OCI-M2 (cell line): Measurements from ENCODE around the gene TCTN3.
"Not testable (repeated sequence)": the region's sequence is repeated elsewhere in the genome, so short reads cannot be mapped to it uniquely, and the experiment has no call there.

Experiments
- DNase-seq: peaks from one replicate; lab custom pipeline; 2025; ENCODE audit not compliant: unreplicated experiment; lab: John Stamatoyannopoulos, UW

Gene TCTN3

DNA sequence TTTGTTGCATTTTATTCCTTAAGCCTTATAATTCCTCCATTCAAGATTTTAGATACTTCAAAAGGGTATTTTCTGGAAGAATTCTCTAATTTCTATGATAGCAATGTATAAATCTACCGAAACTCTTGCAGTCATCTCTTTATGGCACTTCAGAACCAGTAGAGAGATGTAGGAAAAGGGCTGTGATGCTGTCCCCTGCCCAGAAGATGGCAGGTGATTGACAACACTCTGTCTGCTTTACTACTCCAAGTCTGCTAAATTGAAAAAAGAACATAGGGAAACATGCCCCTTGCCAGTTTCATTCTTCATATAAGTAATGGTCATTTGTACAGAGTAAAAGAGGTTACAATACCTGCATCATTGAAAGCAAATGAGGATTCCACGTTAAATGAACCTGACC is 5.1 kb downstream of the TCTN3 start:
- DNase-seq = no peak

DNA sequence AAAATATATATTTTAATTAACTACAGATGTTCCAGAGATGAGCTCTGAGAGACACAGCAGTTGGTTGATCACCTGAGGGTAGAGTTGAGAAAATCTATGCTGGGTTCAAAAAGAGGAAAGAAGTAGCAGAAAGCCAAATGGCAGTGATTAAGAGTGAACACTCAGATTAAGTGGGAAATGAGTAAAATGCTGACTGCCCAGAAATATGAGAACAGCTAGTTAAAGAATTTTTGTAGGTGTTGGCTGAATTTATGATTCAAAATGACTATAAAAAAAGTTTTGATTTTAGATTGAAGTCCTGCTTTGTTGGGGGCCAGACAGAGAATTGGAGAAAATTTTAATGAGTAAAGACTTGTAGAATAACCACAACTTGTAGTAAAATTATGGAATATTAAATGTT is 9.8 kb downstream of the TCTN3 start:
- no peak for DNase-seq

DNA sequence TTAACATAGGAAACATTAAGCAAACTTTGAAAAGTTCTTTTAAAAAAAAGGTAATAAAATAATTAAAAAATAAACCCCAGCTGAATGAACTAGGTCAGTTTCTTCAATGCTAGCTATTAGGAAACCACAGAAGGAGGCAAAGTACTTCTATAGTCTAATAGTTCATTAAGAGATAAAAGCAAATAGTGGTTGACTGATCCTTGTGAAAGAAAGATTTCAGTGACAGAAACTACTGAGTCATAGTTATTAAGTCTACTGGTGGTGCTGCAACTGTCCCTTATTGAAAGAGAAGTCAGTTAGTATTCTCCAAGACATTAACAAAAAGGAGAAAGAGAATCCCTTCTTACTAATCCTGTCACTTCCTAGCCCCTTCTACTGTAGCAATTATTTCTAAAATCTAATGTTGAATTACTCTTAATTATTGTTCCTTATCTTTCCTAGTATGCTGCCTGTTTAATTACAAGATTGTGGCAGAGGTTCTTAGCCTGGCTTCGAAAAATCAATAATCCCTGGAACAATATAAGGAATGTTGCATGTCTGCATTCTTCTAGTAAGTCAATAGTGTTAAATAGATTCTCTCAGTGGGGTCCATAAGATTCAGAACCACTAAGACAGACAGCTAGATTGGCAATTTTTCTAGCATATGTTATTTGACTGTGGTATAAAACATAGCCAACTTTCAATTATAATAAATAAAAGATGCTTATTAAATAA is 18.2 kb downstream of the TCTN3 start:
- DNase-seq = no peak

DNA sequence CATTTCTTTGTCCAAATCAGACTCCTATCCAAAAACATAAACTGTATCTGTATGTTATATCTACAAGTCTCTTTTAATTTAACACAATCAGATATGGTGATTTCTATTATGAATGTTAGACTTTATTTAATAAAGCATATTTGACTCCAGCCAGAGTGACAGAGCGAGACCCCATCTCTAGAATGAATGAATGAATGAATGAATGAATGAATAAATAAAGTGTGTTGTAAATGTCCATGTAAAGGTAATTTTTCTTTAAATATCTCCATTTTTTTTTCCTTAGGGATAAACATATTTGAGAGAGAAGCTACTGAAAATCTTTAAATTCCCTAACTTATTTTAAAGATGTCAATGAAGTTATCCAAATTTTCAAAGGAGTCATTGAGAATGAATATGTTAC is 19.1 kb downstream of the TCTN3 start:
- DNase-seq = no peak

DNA sequence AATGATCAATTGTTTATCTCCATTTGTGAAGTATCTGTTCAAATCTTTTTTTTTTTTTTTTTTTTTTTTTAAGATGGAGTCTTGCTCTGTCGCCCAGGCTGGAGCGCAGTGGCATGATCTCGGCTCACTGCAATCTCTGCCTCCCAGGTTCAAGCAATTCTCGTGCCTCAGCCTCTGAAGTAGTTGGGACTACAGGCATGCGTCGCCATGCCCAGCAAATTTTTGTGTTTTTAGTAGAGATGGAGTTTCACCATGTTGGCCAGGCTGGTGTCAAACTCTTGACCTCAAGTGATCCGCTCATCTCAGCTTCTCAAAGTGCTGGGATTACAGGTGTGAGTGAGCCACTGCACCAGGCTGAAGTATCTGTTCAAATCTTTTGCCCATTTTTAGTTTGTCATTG is 21.1 kb downstream of the TCTN3 start:
- DNase-seq = not testable (repeated sequence)

DNA sequence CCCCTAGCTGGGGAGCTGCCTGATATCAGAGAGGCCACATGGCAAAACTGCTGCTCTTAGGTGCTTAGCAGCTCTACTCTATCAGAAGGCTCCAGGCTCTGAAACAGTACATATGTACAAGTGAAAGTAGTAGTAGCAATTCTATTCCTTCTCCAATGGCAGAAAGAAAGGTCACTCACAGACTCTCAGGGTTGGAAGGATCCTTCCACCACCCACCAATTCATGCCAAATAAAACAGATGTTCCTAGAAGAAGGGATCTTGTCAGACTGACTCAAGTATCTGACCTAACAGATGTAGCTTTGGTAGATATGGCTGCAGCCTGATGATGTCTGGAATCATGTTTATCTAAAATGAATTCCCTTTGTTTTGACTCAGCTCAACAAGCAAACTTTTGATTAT is 29.2 kb downstream of the TCTN3 start:
- DNase-seq = peak; percentile 59

DNA sequence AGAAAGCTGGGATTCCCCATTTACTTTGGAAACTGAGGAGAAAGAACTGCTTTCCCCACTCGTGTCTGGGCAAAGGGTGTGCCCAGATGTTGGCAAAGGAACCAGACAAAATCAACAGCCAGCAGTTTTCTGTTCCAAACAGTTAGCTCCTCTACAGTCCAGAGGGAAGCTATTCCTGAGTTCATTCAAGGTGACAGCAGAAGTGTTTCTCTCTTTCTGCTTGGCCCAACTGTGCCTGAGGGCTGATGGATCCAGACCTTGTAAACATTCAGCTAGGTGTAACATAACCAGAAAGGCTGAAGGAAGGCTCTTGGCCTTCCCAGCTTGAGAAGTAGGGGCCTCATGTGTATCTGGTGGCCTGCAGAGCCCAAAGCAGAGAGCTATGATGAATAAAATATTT is 30.2 kb downstream of the TCTN3 start:
- DNase-seq = no peak

DNA sequence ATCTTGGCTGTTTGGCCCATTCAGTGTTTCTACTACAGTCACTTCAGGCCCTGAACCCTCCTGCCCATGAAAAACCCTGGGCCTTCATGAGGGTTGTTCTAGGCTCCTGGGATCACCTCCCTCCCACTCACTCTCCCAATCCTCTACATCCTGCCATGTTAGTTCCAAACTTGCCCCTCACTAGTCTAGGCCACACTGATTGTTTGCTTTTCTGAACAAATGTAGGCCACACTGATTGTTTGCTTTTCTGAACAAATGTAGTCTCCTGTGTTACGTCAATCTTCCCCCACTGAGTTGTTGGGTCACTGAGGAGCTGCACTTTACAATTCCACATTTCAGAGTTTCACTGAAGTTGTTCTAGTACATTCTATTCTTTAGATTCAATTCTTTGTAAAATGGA is 31.9 kb downstream of the TCTN3 start:
- DNase-seq = no peak

DNA sequence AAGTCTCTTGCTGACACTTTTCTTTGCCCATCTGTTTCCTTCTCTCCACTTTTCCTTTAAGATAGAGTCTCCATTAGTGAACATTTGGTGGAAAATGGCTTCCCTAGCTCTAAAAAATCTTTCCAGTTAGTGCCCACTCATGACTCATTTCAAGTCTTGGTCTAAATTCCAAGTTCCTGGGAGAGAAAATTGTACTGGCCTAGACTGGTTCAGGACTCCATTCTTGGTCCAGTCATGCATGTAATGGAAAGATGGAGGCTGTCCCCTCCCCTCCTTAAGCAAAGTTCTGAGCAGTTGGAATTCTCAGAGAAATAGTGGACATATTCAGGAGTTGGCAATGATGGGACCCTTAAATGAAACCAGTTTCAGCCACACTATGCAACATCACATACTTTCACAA is 33.4 kb downstream of the TCTN3 start:
- no peak for DNase-seq

DNA sequence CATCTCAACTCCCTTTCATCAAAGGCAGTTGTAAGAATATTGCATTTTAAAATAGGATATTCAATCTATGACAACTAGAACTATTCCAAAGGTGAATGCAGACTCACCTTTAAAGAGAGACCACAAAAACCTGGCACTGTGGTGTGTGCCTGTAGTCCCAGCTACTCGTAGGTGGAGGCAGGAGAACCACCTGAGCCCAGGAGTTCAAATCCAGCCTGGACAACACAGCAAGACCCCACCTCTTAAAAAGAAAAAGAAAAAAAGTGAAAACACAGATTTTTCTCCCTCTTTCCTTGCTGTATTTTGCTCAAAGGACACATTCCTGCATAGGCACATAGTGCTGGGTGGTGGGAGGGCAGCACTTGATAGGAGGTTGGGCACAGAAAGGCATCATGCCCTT is 36.5 kb downstream of the TCTN3 start:
- no peak for DNase-seq

DNA sequence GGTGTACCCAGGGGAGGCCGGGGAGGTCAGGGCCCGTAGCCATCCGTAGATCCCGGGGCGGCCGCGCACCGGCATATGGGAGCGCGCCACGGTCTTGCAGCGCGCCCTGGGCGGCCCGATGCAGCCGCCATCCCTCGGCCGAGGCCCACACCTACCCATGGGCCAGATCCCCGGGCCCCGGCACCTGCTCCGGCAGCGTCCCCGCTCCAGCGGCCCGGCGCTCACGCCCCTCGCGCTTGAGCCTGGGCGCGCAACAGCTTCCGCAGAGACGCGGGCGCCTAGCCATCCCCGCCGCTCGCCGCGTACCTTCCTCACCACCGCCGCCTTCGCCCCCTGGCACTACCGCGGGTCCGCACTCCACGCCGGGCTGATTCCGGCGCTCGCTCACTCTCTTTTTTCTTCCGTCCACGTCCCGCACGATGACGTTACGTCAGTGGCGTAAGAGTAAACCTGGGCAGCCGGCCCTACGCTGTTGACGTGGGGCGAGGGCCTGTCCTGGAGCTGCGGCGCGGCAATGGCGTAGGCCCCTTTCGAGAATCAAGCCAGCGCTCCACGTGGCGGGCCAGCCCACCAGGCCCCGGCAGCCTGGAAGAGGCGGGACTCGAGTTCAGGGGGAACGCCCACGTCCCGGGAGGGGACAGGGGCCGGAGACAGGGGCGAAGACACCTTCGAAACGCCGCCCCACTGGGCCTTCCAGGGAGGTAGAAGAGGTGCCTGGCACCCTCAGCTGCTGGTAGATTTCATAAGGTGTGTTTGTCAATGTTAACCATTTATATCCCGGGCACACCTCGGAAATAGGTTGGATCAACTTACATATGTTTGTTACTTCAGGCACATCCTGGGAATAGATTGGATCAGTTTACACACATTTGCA is 37.2 kb downstream of the TCTN3 start, which contains the start of gene ALDH18A1:
Gene ALDH18A1 (minus strand): TSS at position 421 of the 874 bp plus-strand sequence. CDS start 3,334 bp downstream, outside the sequence.
- peak; percentile 59 for DNase-seq

DNA sequence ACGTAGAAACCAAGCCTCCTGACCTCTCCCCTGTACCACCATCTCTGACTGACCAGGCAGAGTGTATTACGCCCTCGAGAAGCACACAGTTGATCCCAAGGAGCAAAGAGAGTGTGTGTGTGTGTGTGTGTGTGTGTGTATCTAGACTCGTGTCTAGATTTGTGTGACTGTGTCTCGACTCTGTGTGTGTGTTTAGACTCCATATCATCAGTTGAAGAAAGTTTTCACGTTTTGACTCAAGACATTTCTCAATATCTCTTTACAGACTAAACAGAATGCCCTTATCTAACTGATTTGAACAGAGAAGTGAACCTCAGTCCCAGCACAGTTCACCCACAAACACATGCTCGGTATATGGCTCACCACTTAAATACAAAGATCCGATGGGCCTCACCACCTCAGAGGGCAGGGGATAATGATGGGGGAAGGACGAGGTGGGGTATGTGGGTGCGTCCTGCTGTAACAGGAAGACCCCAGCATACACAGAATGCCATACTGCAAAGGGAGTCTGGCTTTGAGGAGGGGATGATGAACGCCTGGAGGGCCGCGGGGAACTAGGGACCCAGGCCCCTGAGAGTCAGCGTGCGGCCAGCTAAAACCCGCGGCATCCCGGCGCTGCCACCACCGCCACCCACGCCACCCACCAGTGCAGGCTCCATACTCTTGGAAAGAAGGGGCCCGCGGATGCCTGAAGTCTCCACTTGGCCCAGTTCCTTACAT is 38.0 kb downstream of the TCTN3 start:
- DNase-seq = no peak

DNA sequence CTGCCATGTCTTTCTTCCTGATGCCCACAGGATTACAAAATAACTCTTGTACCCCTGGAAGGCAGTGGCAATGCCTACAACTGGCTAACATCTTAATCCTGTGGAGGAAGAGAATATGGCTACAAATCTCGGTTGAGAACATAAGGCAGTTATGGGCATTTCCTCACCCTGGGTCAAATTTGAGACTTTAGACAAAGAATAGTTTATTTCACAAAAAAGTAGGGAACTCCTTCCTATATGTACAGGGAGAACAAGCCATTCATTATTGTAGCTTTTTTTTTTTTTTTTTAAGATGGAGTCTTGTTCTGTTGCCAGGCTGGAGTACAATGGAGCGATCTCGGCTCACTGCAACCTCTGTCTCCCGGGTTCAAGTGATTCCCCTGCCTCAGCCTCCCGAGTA is 39.8 kb downstream of the TCTN3 start:
- DNase-seq = no peak

DNA sequence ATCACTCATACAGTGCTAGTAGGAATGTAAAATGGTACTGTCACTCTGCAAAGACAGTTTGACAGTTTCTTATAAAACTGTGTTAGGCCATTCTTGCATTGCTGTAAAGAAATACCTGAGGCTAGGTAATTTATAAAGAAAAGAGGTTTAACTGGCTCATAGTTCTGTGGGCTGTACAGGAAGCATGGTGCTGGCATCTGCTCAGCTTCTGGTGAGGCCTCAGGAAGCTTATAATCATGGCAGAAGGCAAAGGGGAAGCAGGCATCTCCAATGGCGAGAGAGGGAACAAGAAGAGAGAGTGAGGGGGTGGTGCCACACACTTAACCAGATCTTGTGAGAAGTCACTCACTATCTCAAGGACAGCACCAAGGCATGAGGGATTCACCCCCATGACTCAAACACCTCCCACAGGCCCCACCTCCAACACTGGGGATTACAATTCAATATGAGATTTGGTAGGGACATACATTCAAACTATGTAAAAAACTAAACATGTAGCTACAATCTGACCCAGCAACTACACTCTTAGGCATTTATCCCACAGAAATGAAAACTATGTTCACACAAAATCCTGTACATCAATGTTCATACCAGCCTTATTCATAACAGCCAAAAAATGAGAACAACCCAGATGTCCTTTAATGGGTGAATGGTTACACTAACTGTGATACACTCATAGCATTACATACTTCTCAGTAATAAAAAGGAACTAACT is 42.2 kb downstream of the TCTN3 start:
- no peak for DNase-seq

DNA sequence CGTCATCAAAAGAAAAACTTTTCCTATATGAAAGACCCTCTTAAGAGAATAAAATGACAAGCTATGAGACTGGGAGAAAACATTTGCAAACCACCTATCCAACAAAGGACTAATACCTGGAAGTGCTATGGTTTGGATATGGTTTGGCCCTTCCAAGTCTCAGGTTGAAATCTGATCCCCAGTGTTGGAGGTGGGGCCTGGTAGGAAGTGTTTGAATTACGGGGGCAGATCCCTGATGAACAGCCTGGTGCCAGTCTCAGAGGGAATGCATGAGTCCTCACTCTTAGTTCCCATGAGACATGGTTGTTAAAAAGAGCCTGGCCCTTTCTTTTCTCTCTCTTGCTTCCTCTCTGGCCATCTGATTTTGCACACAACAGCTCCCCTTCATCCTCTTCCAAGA is 43.5 kb downstream of the TCTN3 start:
- DNase-seq = no peak

DNA sequence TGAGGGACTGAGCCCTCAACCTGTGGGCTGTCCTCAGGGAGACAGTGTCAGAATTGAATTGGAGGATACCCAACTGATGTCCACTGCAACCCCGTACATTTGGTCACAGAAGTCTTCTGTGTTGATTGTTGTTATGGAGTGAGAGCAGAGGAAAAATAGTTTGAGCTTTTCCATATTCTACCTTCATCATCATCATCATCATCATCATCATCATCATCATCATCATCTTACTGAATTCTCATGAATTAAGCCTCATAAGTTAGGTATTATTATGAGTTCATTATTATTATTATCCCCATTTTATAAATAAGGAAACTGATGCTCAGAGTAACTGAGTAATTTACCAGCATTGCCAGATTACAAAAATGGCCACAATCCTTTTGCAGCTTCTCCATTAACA is 45.6 kb downstream of the TCTN3 start:
- no peak for DNase-seq

DNA sequence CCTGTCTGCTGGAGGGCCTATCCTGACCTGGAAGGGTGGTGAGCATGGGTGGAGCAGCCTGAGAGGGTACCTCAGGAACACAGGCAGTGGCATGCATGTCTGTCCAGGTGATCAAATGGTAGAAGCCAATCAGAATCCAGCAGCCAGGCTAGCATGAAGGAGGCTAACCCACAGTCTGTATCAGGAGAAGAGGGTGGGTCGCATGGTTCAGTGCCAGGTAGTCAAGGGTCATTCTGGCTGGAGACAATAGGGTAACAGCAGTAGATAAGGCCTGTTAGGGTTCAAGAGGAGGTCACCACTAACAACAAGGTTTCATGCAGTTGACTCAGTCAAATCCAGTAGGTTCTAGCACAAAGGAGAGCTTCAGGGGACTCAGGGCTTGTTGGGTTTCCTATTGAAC is 47.6 kb downstream of the TCTN3 start:
- no peak for DNase-seq

DNA sequence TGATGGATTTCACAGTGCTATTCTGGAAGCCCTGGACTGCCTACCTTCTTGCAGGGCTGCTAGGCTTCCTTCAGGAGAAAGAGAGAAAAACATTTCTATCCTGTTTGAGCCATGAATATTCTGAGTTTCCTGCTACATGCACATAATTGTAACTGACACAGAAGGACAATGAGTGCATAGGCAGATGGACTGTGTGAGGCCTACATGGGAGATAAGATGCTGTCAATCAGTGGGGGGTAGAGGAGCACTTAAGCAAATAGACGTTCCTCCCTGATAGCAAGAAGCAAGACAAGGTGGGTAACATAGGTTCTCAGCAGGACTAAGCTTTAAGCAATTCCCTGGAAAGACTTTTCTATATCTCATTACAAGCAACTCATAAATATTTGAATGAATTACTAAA is 48.8 kb downstream of the TCTN3 start:
- no peak for DNase-seq

DNA sequence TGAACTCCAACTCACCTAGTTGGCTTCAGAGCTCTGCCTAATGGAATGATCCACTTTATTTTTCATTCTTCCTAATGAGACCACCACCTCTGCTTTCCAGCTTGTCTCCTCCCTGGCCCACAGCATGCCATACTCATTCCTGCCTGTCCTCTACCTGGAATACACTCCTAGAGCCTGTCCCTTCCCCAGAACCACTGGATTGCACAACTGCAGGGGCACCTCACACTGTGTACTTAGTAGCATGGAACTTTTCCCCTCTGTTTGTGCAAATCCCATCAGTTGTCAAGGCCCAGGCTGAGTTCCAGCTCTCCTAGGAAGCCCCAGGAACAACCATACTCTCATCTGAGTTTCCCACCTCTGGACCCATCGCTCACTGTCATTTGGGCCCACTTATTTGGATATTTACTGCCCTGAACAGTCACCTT is 52.8 kb downstream of the TCTN3 start:
- DNase-seq = no peak

DNA sequence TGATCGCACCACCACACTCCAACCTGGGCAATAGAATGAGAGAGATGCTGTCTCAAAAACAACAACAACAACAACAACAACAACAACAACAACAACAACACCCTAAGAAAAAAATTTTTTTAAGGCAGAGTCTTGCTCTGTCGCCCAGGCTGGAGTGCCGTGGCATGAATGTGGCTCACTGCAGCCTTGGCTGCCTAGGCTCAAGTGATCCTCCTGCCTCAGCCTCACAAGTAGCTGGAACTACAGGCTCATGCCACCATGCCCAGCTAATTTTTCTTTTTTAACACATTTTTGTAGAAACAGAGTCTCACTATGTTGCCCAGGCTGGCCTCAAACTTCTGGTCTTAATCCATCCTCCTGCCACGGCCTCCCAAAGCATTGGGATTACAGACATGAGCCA is 55.8 kb downstream of the TCTN3 start:
- no peak for DNase-seq

DNA sequence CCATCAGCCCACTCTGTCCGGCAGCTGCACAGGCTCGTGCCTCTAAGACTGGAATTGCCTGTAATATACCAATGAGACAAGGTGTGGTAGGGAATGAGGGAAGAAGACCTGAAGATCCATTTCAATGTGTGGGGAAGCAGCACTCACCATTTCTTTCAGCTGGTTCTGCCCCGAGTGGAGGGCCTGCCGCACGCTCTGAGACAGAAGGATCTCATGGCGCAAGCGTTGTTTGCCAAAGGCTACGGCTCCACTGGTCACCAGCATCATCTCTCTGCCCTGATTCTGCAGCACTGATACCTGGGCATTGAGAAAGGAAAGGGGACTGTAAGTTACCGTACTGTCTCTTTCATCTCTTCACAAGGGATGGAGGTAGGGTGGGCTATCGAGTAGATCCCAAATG is 56.6 kb downstream of the TCTN3 start:
- DNase-seq = no peak
